MM.1S (cell line): ENCODE data around the gene ZNF438.

ENCODE experiments used
- EZH2 ChIP-seq: fragments of 300-600 bp; sonication (generic); optimal IDR thresholded peaks from 2 replicates; pipeline ENCODE3; 2017; ENCODE audit warnings: low read depth, mild to moderate bottlenecking, antibody characterized with exemption, low read length, mixed read lengths
- EZH2phosphoT487 ChIP-seq: fragments of 300-600 bp; sonication (generic); IDR thresholded peaks from 2 replicates; pipeline ENCODE4 v1.6.1; 2018; ENCODE audit warnings: antibody characterized with exemption, low read length
- TF ChIP-seq, protein P1 (sequence below): fragments of 300-600 bp; sonication (generic); IDR thresholded peaks from 2 replicates; pipeline ENCODE4 v1.5.1; 2016; ENCODE audit warnings: antibody characterized with exemption, low read length, mixed read lengths

DNA sequence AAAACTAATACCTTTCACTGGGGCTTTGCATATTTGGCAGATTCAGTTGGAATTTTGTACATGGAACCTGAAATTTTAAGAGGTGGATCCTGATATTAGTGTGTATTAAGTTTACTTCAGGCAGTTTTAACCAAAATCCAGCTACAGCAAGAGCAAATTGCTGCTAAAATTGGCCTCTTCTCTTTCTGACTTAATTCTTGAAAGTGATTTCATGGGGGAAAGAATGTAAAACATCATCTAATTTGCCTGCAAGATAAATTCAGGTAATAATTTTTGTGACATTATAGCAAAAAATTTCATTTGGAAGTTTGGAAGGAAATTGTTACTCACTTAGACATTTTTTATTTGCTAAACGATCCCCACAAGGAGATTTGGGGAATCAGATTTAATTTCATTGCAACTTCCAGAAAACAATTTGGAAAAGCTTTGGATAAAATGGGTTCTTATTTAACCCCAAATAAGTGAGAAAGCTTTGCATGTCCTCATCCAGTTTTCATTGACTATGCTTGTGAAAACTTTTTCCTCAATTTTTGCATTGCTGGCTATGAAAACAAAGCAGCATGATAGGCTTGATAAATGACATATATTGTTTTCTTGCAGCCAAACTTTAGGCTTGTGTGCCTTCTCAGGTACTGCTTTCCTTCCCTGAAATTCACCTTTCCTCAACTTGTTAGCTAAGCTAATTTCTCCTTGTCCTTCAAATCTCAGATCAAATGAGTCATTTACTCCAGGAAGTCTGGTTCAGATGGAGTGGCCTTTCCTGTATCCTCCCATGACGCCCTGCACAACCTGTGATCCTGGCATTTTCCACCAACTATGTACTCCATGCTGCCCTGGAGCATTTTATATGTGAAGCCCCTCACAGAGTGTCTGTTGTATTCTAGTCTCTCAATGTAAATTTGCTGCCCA lies 27.4 kb upstream of the ZNF438 start:
- TF ChIP-seq, protein P1, sequence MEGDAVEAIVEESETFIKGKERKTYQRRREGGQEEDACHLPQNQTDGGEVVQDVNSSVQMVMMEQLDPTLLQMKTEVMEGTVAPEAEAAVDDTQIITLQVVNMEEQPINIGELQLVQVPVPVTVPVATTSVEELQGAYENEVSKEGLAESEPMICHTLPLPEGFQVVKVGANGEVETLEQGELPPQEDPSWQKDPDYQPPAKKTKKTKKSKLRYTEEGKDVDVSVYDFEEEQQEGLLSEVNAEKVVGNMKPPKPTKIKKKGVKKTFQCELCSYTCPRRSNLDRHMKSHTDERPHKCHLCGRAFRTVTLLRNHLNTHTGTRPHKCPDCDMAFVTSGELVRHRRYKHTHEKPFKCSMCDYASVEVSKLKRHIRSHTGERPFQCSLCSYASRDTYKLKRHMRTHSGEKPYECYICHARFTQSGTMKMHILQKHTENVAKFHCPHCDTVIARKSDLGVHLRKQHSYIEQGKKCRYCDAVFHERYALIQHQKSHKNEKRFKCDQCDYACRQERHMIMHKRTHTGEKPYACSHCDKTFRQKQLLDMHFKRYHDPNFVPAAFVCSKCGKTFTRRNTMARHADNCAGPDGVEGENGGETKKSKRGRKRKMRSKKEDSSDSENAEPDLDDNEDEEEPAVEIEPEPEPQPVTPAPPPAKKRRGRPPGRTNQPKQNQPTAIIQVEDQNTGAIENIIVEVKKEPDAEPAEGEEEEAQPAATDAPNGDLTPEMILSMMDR = no peak
- TF ChIP-seq EZH2phosphoT487 (no peak), EZH2 (no peak)
